ENCODE data around the gene KCNQ1.

- TF ChIP-seq EZH2 (IDR thresholded peaks at IDR 0.05; ENCODE audit: insufficient read depth, poor library complexity, severe bottlenecking): no peak
- no peak for TF ChIP-seq EZH2phosphoT487 (IDR thresholded peaks at IDR 0.05; ENCODE audit: insufficient read depth, low read depth)
Measured at GRCh38 chr11:2489083-2489482, 44.3 kb downstream of the KCNQ1 start.
